SK-N-DZ (cell line): ENCODE measurements around the gene PRKCB.
A peak's percentile ranks its signal among the peaks of the same experiment; 100 is the strongest.

Experiments
- DNase-seq: peaks from one replicate; pipeline ENCODE4 v3.0.0-alpha.2; 2015; ENCODE audit warnings: low spot score

The PRKCB gene

GRCh38 chr16:24165273-24165672 is 329.5 kb downstream of the PRKCB start:
- no peak for DNase-seq

GRCh38 chr16:24166661-24167528 is 331.1 kb downstream of the PRKCB start:
- no peak for DNase-seq

- DNase-seq, result no peak
Observed at GRCh38 chr16:24168856-24169255, 333.1 kb downstream of the PRKCB start.

- no peak for DNase-seq
Observed at GRCh38 chr16:24170407-24170806, 334.6 kb downstream of the PRKCB start.

- no peak for DNase-seq
Observed at GRCh38 chr16:24174504-24174903, 338.7 kb downstream of the PRKCB start.

- DNase-seq, result no peak
Observed at GRCh38 chr16:24174957-24175356, 339.2 kb downstream of the PRKCB start.

- no peak for DNase-seq
Observed at GRCh38 chr16:24178496-24178895, 342.7 kb downstream of the PRKCB start.

GRCh38 chr16:24180451-24180850 is 344.7 kb downstream of the PRKCB start:
- no peak for DNase-seq

- DNase-seq, result peak; percentile 75
Observed at GRCh38 chr16:24188021-24188542, 352.3 kb downstream of the PRKCB start.

GRCh38 chr16:24188751-24189318 is 353.1 kb downstream of the PRKCB start:
- no peak for DNase-seq

GRCh38 chr16:24189941-24190340 is 354.2 kb downstream of the PRKCB start:
- no peak for DNase-seq

- DNase-seq, result no peak
Observed at GRCh38 chr16:24191876-24192402, 356.2 kb downstream of the PRKCB start.

- DNase-seq, result no peak
Observed at GRCh38 chr16:24195221-24195620, 359.4 kb downstream of the PRKCB start.

GRCh38 chr16:24198807-24199533 is 363.2 kb downstream of the PRKCB start:
- DNase-seq, result peak; percentile 96

- DNase-seq, result no peak
Observed at GRCh38 chr16:24203675-24204074, 367.9 kb downstream of the PRKCB start.

GRCh38 chr16:24204150-24204665 is 368.4 kb downstream of the PRKCB start:
- no peak for DNase-seq

GRCh38 chr16:24206926-24207325 is 371.1 kb downstream of the PRKCB start:
- no peak for DNase-seq

GRCh38 chr16:24208710-24209109 is 372.9 kb downstream of the PRKCB start:
- peak; percentile 100 for DNase-seq

- DNase-seq, result no peak
Observed at GRCh38 chr16:24214992-24215391, 379.2 kb downstream of the PRKCB start.

GRCh38 chr16:24216961-24217360 is 381.2 kb downstream of the PRKCB start:
- peak; percentile 44 for DNase-seq

GRCh38 chr16:24217461-24217860 is 381.7 kb downstream of the PRKCB start:
- no peak for DNase-seq

- DNase-seq, result no peak
Observed at GRCh38 chr16:24218299-24218698, 382.5 kb downstream of the PRKCB start.
